Spleen (tissue), 7 donors: ENCODE measurements around the gene UNC13C.

Source experiments
- CTCF ChIP-seq, 11 experiments: fragments of 200-600 bp in 7 of 11; fragments of 450-650 bp in 4 of 11; sonication (generic) in 4 of 11; IDR thresholded peaks in 8 of 11; conservative IDR thresholded peaks in 3 of 11; 1 replicate in 7 of 11; 2 replicates in 4 of 11; pipeline versions ENCODE4 v1.4.0 to v1.8.0; 2016 to 2021; ENCODE audit warnings: antibody characterized with exemption in 11 of 11, inconsistent platforms in 4 of 11, mild to moderate bottlenecking in 1 of 11
- POLR2AphosphoS5 ChIP-seq, 3 donors: sonication (generic); formaldehyde crosslinking; IDR thresholded peaks; one replicate each; pipeline ENCODE4 v1.5.1; 2017; ENCODE audit warnings: antibody characterized with exemption in 3 of 3
- donor health status: DM: no; HTN: no; CAD: no; lungs with moderate emphysema.
- donor health status: DM: no; HTN: no; CAD: no.
- donor health status: DM: no; HTN: no; CAD: no.

GRCh38 chr15:54089776-54090175 is 111.5 kb downstream of the UNC13C start:
- TF ChIP-seq CTCF (IDR thresholded peaks at IDR 0.05 in 8 of 11, conservative IDR thresholded peaks at IDR 0.05 in 3 of 11) (no peak), POLR2AphosphoS5 (IDR thresholded peaks at IDR 0.05) (no peak)
